HepG2 (cell line): ENCODE measurements around the gene DNAAF8. TPM values are rescaled to one million over a fixed set of nuclear protein-coding genes. Genes with fewer than 3 reads are reported as not detected.
A peak's percentile ranks its signal among the peaks of the same experiment; 100 is the strongest.

ENCODE experiments used
- ADNP ChIP-seq: sonication (generic); formaldehyde crosslinking; IDR thresholded peaks from 2 replicates; pipeline ENCODE4 v1.4.0; 2020; ENCODE audit warnings: missing genetic modification reagents
- ATRX ChIP-seq: sonication (generic); formaldehyde crosslinking; IDR thresholded peaks from 2 replicates; pipeline ENCODE4 v1.4.0; 2020; ENCODE audit warnings: missing genetic modification reagents, borderline replicate concordance
- CAMTA2 ChIP-seq: sonication (generic); formaldehyde crosslinking; IDR thresholded peaks from 2 replicates; pipeline ENCODE4 v1.4.0; 2020; ENCODE audit warnings: mild to moderate bottlenecking, missing genetic modification reagents, borderline replicate concordance
- DPF2 ChIP-seq: sonication (generic); formaldehyde crosslinking; IDR thresholded peaks from 2 replicates; pipeline ENCODE4 v1.4.0; 2020; ENCODE audit warnings: mild to moderate bottlenecking, low read depth, missing genetic modification reagents, borderline replicate concordance
- HNRNPH1 ChIP-seq: fragments of 200-400 bp; formaldehyde crosslinking; optimal IDR thresholded peaks from 2 replicates; pipeline ENCODE3; 2017; ENCODE audit warnings: mild to moderate bottlenecking, low read depth, low read length
- HOXA9 ChIP-seq: sonication (generic); formaldehyde crosslinking; IDR thresholded peaks from 2 replicates; pipeline ENCODE4 v1.8.1; 2022; ENCODE audit warnings: missing genetic modification reagents, mild to moderate bottlenecking, moderate library complexity, borderline replicate concordance
- MXD1 ChIP-seq: sonication (generic); formaldehyde crosslinking; IDR thresholded peaks from 2 replicates; pipeline ENCODE4 v1.4.0; 2020; ENCODE audit warnings: mild to moderate bottlenecking, missing genetic modification reagents
- RFX5 ChIP-seq: IDR thresholded peaks from 2 replicates; pipeline ENCODE4 v1.6.1; 2011; ENCODE audit warnings: low read depth, low read length, improper control_type of control experiment
- SNAPC4 ChIP-seq: sonication (generic); formaldehyde crosslinking; IDR thresholded peaks from 2 replicates; pipeline ENCODE4 v1.4.0; 2020; ENCODE audit warnings: mild to moderate bottlenecking, missing genetic modification reagents
- TBL1XR1 ChIP-seq: fragments of 150-350 bp; IDR thresholded peaks from 2 replicates; pipeline ENCODE4 v1.6.1; 2014; ENCODE audit warnings: borderline replicate concordance, low read length; ENCODE audit not compliant: partially characterized antibody
- ZNF234 ChIP-seq: sonication (generic); formaldehyde crosslinking; conservative IDR thresholded peaks from 2 replicates; pipeline ENCODE4 v1.5.1; 2020; ENCODE audit warnings: mild to moderate bottlenecking, missing genetic modification reagents
- ZNF580 ChIP-seq: IDR thresholded peaks from 2 replicates; pipeline ENCODE4 v1.6.1; 2016; ENCODE audit warnings: low read depth, borderline replicate concordance
- ZNF614 ChIP-seq: IDR thresholded peaks from 2 replicates; pipeline ENCODE4 v1.6.1; 2018; ENCODE audit warnings: missing biosample characterization, missing genetic modification reagents, inconsistent platforms, borderline replicate concordance
- ZSCAN20 ChIP-seq: sonication (generic); formaldehyde crosslinking; IDR thresholded peaks from 2 replicates; pipeline ENCODE4 v1.4.0; 2020; ENCODE audit warnings: missing genetic modification reagents, mild to moderate bottlenecking, borderline replicate concordance
- polyA plus RNA-seq, 8 experiments: library from polyadenylated mRNA; depleted of rRNA in 3 of 8; stranded (reverse) in 7 of 8; unstranded in 1 of 8; fragments of >200 nt; fragmentation: Illumina TruSeq in 4 of 8; extraction: Trizol in 4 of 8; gene quantifications; 2 replicates each; pipeline versions ENCODE4 v1.2.1 to v1.2.3, GENCODE V29; 2011 to 2016; ENCODE audit warnings: low read depth in 4 of 8, missing spikeins in 1 of 8, mixed read lengths in 1 of 8; ENCODE audit not compliant: insufficient read depth in 1 of 8
- total RNA-seq, 5 experiments: library from RNA; depleted of rRNA; stranded (reverse); fragments of >200 nt; fragmentation: Illumina TruSeq; extraction: Trizol; gene quantifications; 2 replicates each; pipeline ENCODE4 v1.2.3, GENCODE V29; 2016; ENCODE audit warnings: low read depth in 1 of 5
- TF ChIP-seq, protein P1 (sequence below): sonication (generic); formaldehyde crosslinking; IDR thresholded peaks from 2 replicates; pipeline ENCODE4 v1.5.0; 2020; ENCODE audit warnings: missing genetic modification reagents, mild to moderate bottlenecking, borderline replicate concordance
- TF ChIP-seq, protein P2 (sequence below): sonication (generic); formaldehyde crosslinking; IDR thresholded peaks from 2 replicates; pipeline ENCODE4 v1.8.0; 2022; ENCODE audit warnings: missing genetic modification reagents, mild to moderate bottlenecking, inconsistent platforms, borderline replicate concordance
- TF ChIP-seq, protein P3 (sequence below): sonication (generic); formaldehyde crosslinking; IDR thresholded peaks from 2 replicates; pipeline ENCODE4 v1.5.0; 2020; ENCODE audit warnings: mild to moderate bottlenecking, missing genetic modification reagents

The DNAAF8 gene
- total and polyA plus RNA-seq, 2 of the 13 experiments (the other 11 are each of a cell fraction or from before 2014, with no cell fraction given): 0.44 TPM; not detected in 1

- TF ChIP-seq, protein P1, sequence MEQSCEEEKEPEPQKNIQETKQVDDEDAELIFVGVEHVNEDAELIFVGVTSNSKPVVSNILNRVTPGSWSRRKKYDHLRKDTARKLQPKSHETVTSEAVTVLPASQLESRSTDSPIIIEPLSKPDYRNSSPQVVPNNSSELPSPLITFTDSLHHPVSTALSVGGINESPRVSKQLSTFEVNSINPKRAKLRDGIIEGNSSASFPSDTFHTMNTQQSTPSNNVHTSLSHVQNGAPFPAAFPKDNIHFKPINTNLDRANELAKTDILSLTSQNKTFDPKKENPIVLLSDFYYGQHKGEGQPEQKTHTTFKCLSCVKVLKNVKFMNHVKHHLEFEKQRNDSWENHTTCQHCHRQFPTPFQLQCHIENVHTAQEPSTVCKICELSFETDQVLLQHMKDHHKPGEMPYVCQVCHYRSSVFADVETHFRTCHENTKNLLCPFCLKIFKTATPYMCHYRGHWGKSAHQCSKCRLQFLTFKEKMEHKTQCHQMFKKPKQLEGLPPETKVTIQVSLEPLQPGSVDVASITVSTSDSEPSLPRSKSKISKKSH (CRISPR knock-in tag): peak; percentile 80; the same call in 1 of the 2 replicates
- TF ChIP-seq ZNF614 (peak; percentile 54; the same call in 1 of the 2 replicates), MXD1 (peak; percentile 92), ATRX (CRISPR knock-in tag) (no peak), HOXA9 (CRISPR knock-in tag) (0 out of 2 replicates have a peak, but pooled peaks have one; percentile 29), TBL1XR1 (peak; percentile 51), RFX5 (no peak; the same call in 1 of the 2 replicates), HNRNPH1 (no peak), SNAPC4 (CRISPR knock-in tag) (peak; percentile 44; the same call in 1 of the 2 replicates), ZNF234 (CRISPR knock-in tag) (no peak), ZSCAN20 (peak; percentile 69; the same call in 1 of the 2 replicates), ADNP (CRISPR knock-in tag) (peak; percentile 91), ZNF580 (peak; percentile 86; the same call in 1 of the 2 replicates), CAMTA2 (CRISPR knock-in tag) (no peak; the same call in none of the 2 replicates), DPF2 (CRISPR knock-in tag) (no peak)
- TF ChIP-seq, protein P2, sequence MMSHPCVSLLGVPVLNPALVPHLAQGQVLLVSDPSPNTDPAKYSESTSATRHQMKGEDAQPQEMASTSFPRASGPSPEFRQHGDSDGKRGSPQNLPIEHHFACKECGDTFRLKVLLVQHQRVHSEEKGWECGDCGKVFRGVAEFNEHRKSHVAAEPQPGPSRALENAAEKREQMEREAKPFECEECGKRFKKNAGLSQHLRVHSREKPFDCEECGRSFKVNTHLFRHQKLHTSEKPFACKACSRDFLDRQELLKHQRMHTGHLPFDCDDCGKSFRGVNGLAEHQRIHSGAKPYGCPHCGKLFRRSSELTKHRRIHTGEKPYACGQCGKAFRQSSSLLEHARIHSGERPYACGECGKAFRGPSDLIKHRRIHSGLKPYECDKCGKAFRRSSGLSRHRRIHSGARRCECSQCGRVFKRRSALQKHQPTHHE: peak; percentile 79; the same call in 1 of the 2 replicates
- TF ChIP-seq, protein P3, sequence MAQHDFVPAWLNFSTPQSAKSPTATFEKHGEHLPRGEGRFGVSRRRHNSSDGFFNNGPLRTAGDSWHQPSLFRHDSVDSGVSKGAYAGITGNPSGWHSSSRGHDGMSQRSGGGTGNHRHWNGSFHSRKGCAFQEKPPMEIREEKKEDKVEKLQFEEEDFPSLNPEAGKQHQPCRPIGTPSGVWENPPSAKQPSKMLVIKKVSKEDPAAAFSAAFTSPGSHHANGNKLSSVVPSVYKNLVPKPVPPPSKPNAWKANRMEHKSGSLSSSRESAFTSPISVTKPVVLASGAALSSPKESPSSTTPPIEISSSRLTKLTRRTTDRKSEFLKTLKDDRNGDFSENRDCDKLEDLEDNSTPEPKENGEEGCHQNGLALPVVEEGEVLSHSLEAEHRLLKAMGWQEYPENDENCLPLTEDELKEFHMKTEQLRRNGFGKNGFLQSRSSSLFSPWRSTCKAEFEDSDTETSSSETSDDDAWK: no peak
Observed at GRCh38 chr16:4766875-4767628, 32.7 kb downstream of the DNAAF8 start, which contains the start of gene ZNF500 (continued).
